Thoracic aorta (tissue), 2 donors: Measurements from ENCODE around the gene PPAT. TPM values are rescaled to one million over a fixed set of nuclear protein-coding genes. Genes with fewer than 3 reads are reported as not detected.

Experiments
- ATAC-seq: fragments of 150-250 bp; one replicate; pipeline ENCODE4 v1.8.0; 2017; ENCODE audit warnings: low read depth; ENCODE audit not compliant: insufficient number of reproducible peaks, low FRiP score
- DNase-seq: peaks from one replicate; pipeline ENCODE4 v3.0.0-alpha.2; 2020; ENCODE audit warnings: low spot score
- H3K27ac ChIP-seq, 2 donors: fragments of 200-600 bp; sonication (generic); 1 replicate in 1 of 2; 2 replicates in 1 of 2; pipeline ENCODE4 v1.5.1; 2016; ENCODE audit warnings: mild to moderate bottlenecking in 2 of 2, moderate library complexity in 2 of 2
- H3K27me3 ChIP-seq: fragments of 200-600 bp; sonication (generic); replicated peaks from 2 replicates; pipeline ENCODE4 v1.6.0; 2016; ENCODE audit warnings: mild to moderate bottlenecking; ENCODE audit not compliant: insufficient read depth
- H3K36me3 ChIP-seq: fragments of 200-600 bp; sonication (generic); one replicate; pipeline ENCODE4 v1.5.1; 2016
- H3K4me1 ChIP-seq, 2 donors: fragments of 200-600 bp; sonication (generic); 1 replicate in 1 of 2; 2 replicates in 1 of 2; pipeline versions ENCODE4 v1.5.1 to v1.6.0; 2016; ENCODE audit warnings: low read depth in 2 of 2, mild to moderate bottlenecking in 1 of 2; ENCODE audit not compliant: control insufficient read depth in 1 of 2
- H3K4me3 ChIP-seq: fragments of 200-600 bp; sonication (generic); 2 replicates; pipeline ENCODE4 v1.5.1; 2016; ENCODE audit warnings: mild to moderate bottlenecking
- H3K9me3 ChIP-seq: fragments of 200-600 bp; sonication (generic); 2 replicates; pipeline ENCODE4 v1.5.1; 2016
- CTCF ChIP-seq: fragments of 200-600 bp; sonication (generic); IDR thresholded peaks from one replicate; pipeline ENCODE4 v1.5.1; 2019; ENCODE audit warnings: antibody characterized with exemption
- total RNA-seq, 2 donors: library from RNA; depleted of rRNA; stranded (reverse); fragments of >200 nt; gene quantifications; one replicate each; pipeline versions ENCODE4 v1.1.0 to v1.2.3, GENCODE V29; 2016

Gene PPAT
- total RNA-seq, 2 donors from 2014 or later = 5.1 to 10.0 TPM

GRCh38 chr4:56465599-56466295 is 30.3 kb upstream of the PPAT start:
- Histone ChIP-seq H3K27me3 (no peaks in the 10 kb centered on the region), H3K27ac (no peak overlapping the region), H3K9me3 (no peaks in the 10 kb centered on the region), H3K36me3 (no peaks in the 10 kb centered on the region), H3K4me3 (peak overlapping the region; percentile 87), H3K4me1 (peaks cover 27 to 44% of the 10 kb centered on the region in 2 donors)
- no peak for ATAC-seq
- no peak for DNase-seq
- no peak for TF ChIP-seq CTCF

GRCh38 chr4:56464581-56464980 is 29.2 kb upstream of the PPAT start:
- H3K36me3 ChIP-seq = peaks cover 7% of the 10 kb centered on the region
- H3K4me1 ChIP-seq = peaks cover 27 to 39% of the 10 kb centered on the region in 2 donors
- H3K4me3 ChIP-seq = no peak overlapping the region
- no peak for ATAC-seq
- no peak for TF ChIP-seq CTCF
- no peaks in the 10 kb centered on the region for H3K27me3 ChIP-seq
- no peak overlapping the region for H3K27ac ChIP-seq
- no peak for DNase-seq
- H3K9me3 ChIP-seq = no peaks in the 10 kb centered on the region

GRCh38 chr4:56463711-56464110 is 28.3 kb upstream of the PPAT start:
- DNase-seq (no peak), ATAC-seq (no peak)
- TF ChIP-seq CTCF = no peak
- Histone ChIP-seq H3K4me3 (no peak overlapping the region), H3K27me3 (no peaks in the 10 kb centered on the region), H3K9me3 (no peaks in the 10 kb centered on the region), H3K36me3 (peaks cover 7% of the 10 kb centered on the region), H3K27ac (no peak overlapping the region), H3K4me1 (peaks cover 19 to 31% of the 10 kb centered on the region in 2 donors)

- peaks cover 7% of the 10 kb centered on the region for H3K36me3 ChIP-seq
- no peak for DNase-seq
- no peaks in the 10 kb centered on the region for H3K27me3 ChIP-seq
- ATAC-seq = no peak
- peaks cover 16 to 26% of the 10 kb centered on the region in 2 donors for H3K4me1 ChIP-seq
- TF ChIP-seq CTCF = no peak
- H3K27ac ChIP-seq = no peak overlapping the region
- no peaks in the 10 kb centered on the region for H3K9me3 ChIP-seq
- no peak overlapping the region for H3K4me3 ChIP-seq
These were observed 26.7 kb upstream of the PPAT start for GRCh38 chr4:56462157-56462556.

GRCh38 chr4:56460085-56460484 is 24.7 kb upstream of the PPAT start:
- ATAC-seq (no peak), DNase-seq (no peak)
- H3K4me3 ChIP-seq = no peak overlapping the region
- no peak overlapping the region for H3K27ac ChIP-seq
- H3K9me3 ChIP-seq = no peaks in the 10 kb centered on the region
- no peak for TF ChIP-seq CTCF
- peaks cover 7% of the 10 kb centered on the region for H3K36me3 ChIP-seq
- H3K27me3 ChIP-seq = no peaks in the 10 kb centered on the region
- peaks cover 4 to 11% of the 10 kb centered on the region in 2 donors for H3K4me1 ChIP-seq
